GM19239 (cell line): ENCODE data around the gene TPK1.
"Not testable (repeated sequence)": the region's sequence is repeated elsewhere in the genome, so short reads cannot be mapped to it uniquely, and the experiment has no call there.

ENCODE experiments used
- DNase-seq: peaks from one replicate; pipeline ENCODE4 v3.0.0; 2011; ENCODE audit warnings: low spot score; ENCODE audit not compliant: insufficient read length
- FAIRE-seq: peaks from 2 replicates; lab custom pipeline; 2011; peaks lifted over from hg19 to GRCh38; lab: Jason Lieb, UNC

TPK1 gene

DNA sequence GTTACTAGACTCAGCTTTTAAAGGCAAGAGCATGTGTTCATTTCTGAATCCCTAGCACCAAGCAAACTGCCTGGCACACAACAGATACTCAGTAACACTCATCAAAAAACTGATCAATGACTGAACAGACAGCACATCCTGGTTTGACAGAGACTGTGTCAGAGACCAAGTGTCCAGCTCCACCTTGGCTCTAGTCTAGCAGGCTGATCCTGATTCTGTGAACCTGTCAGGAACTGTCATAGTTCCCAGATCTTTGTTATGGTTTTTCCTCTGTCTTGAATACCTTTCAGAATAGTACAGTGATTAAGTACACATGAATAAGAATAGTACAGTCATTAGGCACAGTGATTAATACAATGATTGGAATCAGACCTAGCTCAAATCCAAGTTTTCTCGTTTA is 53.0 kb downstream of the TPK1 start:
- FAIRE-seq (no peak), DNase-seq (no peak)

DNA sequence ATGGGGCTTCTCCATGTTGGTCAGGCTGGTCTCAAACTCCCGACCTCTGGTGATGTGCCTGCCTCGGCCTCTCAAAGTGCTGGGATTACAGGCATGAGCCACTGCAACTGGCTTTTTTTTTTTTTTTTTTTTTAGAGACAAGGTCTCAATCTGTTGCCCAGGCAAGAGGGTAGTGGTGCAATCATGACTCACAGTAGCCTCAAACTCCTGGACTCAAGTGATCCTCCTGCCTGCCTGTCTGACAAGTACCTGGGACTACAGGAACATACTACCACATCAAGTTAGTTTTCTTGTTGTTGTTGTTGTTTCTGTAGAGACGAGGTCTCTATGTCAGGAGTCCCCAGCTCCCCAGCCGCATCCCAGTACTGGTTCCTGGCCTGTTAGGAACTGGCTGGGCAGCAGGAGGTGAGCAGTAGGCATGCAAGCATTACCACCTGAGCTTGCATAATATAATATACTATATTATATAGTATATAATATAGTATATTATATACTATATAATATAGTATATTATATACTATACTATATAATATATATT is 55.7 kb downstream of the TPK1 start:
- FAIRE-seq (no peak), DNase-seq (no peak)

DNA sequence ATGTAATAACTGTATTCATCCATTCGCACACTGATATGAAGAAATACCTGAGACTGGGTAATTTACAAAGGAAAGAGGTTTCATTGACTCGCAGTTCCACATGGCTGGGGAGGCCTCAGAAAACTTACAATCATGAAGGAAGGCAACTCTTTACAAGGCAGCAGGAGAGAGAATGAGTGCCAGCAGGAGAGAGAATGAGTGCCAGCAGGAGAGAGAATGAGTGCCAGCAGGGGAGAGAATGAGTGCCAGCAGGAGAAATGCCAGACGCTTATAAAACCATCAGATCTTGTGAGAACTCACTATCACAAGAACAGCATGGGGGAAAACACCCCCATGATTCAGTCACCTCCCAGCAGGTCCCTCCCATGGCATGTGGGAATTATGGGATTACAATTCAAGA is 58.0 kb downstream of the TPK1 start:
- DNase-seq, FAIRE-seq: not testable (repeated sequence)

DNA sequence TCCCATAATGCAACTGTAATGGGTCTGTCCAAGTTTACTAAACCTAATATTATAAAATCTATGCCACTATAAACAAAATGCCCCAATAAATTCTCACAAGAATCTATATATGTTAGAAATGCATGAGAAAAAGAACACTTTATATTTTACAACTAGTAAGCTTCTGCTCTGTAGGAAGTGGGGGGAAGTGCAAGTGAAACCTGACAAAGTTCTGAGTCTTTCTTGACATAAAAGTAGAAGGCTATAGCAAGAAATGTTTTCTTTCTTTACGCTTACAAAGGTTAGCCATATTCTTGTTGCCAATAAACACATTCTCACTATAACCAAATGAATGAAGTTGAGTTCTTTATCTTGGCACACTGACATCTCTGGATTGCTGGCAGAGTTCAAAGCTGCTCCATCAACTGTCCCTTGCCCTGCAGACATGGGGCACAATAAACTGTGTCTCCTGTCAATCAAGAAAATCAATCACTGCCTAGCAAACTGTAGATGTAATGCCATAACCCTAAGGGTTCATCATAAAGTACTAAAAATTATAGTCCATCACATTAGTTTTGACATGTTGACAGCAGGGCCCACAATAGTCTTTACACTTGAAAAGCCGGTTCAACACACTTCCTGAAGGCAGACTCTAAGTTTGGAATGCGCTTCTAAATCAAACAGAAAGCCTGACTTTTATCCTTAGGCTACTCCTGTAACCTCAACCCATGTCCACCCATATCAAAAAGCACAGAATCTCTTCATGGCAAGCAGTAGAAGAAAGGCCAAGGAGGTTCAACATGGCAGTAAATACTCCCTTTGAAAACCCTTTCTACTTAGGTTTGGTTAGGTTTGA is 58.6 kb downstream of the TPK1 start:
- no peak for FAIRE-seq
- DNase-seq: no peak

DNA sequence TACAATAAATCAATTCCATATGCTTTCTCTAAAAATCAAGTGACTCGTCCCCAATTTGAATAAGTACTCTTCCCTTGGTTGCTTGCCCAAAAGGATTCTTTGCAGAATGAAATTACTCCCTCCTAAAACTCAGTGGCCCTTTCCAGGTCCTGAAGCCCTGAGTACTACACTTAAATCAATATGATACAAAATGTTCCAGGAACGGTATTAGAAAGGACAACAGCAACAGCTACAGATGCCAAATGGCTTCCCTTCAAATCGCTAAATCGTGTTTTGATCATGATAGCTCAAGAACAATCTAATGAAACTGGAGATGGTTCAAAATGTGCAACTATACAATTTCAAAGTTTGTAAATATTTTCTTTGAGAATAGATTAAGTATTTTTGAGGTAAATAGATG is 59.4 kb downstream of the TPK1 start:
- DNase-seq (no peak), FAIRE-seq (no peak)

DNA sequence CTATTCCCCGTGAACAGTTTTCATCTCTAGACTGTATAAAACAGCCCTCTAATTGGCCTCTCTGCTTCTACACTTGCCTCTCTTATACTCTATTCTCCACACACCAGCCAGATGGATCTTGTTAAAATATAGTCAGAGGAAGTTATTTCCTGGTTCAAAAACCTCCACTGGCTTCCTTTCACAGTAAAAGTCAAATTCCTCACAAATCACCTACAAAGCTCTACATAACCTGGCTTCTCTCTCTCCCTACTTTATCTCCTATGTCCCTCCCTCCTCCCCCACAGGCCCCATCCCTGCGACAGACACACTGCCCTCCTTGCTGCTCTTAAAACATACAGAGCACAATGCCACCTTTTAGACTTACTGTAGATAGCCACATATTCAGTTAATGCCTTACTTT is 60.1 kb downstream of the TPK1 start:
- FAIRE-seq (no peak), DNase-seq (no peak)

DNA sequence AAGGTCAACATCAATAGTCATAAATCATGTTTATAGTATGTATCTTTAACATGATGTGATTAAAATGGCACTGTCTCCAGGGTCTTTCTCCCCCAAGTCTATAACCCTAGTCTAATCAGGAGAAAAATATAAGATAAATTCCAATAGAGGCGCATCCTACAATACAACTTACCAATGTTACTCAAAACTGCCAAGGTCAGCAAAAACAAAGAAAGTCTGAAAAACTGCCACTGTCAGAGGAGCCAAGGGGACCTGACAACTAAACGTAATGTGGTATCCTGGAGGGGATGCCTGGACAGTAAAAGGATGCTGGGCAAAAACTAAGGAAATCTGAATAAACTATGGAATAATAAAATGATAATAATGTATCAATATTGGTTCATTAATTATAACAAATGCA is 63.9 kb downstream of the TPK1 start:
- FAIRE-seq (no peak), DNase-seq (no peak)

DNA sequence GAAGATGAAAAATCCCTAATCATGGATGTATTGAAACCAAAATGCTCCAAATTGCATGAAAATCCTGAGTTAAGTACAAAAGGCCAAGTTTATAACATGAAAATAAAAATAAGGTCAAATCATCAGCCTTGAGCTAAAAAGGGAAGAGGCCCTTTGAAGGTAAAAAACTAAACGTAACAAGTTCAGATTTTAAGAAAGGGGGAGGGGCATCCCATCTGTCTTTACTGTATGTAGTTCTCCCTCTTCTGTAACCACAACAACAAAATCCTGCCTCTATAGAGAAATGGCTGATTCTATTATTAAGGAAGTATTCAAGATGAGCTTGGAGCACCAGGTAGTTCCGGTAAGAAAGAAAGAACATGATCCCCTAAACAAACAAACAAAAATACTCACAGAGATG is 64.7 kb downstream of the TPK1 start:
- DNase-seq (no peak), FAIRE-seq (no peak)

DNA sequence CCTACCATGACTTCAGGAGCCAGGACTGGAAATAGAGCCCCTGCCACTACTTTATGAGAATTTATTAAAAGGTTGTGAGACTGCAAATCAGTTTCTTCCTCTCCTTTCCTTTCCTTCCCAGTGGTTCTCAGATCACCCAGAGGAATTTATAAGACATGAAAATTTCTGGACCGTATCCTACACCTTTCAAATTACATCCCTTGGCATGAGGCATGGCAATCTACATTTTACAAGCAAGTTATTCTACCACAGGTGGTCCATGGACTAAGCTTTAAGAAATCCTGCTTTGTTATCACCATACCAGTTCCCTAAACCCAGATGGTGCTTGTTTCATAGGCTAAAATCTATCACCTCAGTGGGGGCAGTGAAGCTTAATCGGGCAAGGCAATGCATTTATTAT is 66.5 kb downstream of the TPK1 start:
- no peak for DNase-seq
- no peak for FAIRE-seq

DNA sequence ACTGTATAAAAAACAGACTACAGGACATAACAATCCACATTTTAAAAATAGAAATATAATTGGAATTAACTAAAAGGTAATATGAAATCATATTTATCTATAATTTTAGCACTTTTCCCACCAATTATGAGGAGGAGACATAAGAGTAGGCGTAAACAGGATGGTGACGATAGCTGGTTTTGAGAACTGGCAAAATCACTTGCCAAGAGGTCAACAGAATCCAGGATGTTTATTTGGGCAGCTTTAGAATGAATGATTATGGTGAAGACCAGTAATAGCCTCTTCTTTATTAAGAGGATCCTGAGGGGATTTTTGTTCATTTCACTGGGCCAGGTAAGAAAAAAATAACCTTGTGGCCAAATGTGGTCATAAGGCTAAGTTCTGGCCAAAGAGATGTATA is 67.2 kb downstream of the TPK1 start:
- DNase-seq (no peak), FAIRE-seq (no peak)

DNA sequence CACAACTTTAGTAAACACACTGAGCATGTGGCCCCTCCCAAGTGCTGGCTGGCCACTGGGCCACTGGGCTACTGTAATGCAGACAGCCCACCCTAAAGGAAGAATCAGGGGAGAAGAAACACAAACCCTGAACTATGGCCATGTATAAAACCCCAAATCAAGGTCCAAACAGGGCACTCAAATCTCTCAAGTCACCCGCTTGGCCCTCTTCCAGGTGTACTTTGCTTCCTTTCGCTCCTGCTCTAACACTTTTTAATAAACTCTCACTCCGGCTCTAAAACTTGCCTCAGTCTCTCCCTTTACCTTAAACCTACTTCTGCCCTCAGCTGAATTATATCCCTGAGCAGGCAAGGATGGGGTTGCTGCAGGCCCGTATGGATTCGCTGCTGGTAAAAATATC is 72.6 kb downstream of the TPK1 start:
- DNase-seq (no peak), FAIRE-seq (no peak)

DNA sequence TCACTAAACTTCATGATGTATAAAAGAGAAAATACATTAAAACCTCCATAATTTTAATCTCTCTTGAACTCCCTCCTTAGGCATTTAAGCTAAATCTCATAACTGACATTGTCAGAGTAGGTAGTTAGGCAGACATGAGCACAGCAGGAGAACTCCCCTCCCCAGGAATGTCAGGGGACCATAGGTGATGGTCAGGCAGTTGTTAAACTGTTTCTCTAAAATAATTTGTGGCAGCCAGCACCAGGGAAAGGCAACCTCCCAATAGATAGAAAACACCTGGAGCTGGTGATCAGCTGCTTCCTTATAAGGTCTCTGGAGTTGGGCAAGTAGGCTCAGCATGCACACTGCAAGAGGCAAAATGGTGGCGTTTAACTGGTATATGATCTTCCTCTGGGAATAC is 73.0 kb downstream of the TPK1 start:
- FAIRE-seq (no peak), DNase-seq (no peak)

DNA sequence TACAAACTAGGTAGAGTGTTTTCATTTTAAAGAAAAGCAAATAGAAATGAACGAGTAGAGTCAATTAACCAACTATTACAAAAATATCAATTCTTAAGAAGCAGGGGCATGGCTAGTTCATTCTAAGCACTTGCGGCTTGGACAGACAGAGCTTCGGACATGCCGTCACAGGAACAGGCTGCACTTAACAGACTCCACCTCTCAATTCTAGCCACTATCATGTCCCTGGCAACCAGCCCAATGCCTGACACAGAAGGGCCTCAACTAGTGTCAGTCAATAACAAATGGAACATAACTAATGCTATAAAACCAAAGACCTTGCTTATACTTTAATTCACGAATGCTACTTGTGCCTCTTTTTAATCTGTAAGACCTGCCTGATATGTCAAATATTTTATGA is 74.4 kb downstream of the TPK1 start:
- DNase-seq: no peak
- no peak for FAIRE-seq

DNA sequence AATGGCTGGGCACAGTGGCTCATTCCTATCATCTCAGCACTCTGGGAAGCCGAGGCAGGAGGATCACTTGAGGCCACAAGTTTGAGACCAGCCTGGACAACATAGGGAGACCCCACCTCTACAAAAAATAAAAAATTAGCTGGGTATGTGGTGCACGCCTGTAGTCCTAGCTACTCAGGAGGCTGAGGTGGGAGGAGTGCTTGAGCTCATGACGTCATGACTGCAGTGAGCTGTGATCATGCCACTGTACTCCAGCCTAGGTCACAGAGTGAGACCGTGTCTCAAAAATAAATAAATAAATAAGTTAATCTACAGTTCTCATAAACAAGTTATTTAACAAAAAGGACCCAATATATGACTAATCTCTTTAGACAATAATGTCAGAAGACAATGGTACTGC is 76.2 kb downstream of the TPK1 start:
- no peak for FAIRE-seq

DNA sequence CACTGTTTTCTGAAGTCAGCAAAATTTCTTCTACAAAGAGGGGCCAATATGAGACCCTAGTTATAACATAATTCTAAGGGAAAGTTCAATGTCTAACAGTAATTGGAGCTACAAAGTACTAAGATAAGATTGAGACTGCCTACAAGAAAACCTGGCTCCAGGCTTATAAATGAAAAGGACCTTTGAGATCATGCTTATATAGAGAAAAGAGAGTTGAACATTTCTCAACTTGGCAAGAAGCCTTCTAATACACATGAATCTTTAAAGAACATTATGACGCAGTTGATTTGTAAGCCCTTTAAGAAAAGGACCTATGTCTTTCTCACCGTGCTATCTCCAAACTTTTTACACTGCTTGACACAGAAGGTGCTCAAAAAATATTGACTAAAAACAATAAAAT is 87.9 kb downstream of the TPK1 start:
- no peak for FAIRE-seq

More for the DNA sequence above, 76.2 kb downstream of the TPK1 start:
- DNase-seq: no peak

DNA sequence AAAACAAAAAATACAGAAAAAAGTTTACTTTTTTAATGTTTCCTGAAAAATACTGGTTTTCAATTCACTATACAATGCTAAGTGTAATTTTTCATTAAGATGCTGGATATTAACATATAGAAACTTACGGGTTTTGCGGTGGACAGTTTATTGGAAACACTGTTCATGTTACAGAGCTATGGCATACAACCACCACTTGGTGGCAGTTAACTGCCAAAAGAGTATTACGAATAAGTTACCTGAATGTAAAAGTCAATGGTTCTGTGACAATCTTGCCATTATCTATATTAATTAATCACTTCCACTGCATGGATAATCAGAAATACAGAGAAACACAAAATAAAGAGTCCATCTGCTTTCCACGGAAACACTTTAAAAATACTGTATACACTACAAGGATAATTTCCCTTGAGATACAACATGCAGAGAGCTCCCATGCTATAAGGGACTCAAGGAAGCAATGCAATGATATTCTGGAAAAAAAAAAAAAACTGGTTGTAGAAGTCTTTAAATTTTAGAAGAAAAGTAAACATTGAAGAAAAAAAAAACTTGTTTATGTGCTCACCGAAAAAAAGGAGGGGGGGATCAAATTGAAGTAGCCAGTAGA is 97.0 kb downstream of the TPK1 start:
- FAIRE-seq: peak; percentile 80
- no peak for DNase-seq

More for the DNA sequence above, 87.9 kb downstream of the TPK1 start:
- DNase-seq: no peak

DNA sequence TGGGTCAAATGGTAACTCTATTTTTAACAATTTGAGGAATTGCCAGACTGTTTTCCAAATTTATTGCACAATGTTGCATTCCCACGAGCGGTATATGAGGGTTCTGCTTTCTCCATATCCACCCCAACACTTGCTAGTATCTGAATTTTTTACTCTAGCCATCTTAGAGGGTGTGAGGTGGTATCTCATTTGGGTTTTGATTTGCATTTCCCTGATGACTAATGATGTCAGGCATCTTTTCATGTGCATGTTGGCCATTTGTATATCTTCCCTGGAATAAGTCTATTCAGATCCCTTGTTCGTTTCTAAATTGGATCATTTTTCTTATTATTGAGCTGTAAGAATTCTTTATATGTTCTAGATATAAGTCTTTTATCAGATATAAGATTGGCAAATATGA is 97.7 kb downstream of the TPK1 start:
- FAIRE-seq: no peak
- no peak for DNase-seq

DNA sequence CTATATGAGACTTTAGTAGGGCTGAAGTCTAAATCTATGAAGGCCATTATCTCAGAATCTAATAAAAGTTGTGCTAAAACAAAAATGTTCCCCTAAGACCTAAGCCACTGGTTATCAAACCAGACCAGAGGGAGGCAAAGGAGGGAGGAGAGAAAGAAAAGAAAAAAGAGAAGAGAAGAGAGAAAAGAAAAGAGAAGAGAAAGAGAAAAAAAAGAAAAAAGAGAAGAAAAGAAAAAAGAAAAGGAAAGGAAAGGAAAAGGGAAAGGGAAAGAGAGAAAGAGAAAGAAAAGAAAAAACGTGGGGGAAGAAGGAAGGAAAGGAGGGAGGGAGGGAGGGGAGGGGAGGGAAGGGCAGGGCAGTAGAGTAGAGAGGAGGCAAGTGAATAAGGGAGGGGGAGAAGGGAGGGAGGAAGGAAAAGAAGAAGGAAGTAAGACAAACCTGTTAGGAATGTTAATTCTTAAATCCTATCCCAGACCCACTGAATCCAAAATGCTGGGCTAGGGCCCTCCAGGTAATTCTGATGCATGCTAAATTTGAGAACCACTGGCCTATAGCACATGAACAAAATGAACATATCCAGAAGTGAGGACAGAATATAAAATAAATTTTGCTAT is 98.9 kb downstream of the TPK1 start:
- no peak for DNase-seq
- no peak for FAIRE-seq

DNA sequence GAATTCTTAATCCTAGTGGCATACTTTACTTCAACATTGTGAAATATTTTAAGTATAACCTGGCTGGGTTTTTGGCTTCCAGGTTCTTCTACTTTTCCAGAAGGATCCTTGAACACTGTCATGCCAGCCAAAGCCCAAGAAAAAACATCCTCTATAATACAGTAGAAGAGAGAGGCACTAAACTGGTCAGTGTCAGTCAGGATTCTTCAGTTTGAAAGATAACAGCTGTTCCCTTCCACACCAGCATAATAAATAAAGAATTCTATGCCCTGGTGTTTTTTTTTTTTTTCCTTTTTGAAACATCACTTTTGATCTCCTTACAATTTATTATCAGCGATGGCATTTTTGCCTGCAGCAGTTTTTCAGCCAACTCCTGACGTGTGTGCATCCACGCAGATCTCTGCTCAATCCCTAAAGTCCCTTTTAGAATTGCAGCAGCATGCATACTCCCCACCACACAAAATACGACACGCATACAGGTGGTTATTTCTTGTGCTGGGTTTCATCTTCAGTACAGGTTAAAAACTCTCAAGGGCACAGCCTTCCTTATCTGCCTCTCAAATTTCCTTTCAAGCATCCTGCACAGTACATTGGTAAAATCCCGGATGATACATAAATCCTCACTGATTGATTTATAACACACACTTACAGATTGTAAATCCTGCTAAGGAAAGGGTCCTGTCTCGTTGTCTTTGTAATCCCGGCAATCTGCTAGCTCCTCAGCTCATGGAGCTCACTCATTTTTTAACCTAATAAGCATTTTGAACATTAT is 100.2 kb downstream of the TPK1 start:
- DNase-seq: no peak
- FAIRE-seq: no peak

DNA sequence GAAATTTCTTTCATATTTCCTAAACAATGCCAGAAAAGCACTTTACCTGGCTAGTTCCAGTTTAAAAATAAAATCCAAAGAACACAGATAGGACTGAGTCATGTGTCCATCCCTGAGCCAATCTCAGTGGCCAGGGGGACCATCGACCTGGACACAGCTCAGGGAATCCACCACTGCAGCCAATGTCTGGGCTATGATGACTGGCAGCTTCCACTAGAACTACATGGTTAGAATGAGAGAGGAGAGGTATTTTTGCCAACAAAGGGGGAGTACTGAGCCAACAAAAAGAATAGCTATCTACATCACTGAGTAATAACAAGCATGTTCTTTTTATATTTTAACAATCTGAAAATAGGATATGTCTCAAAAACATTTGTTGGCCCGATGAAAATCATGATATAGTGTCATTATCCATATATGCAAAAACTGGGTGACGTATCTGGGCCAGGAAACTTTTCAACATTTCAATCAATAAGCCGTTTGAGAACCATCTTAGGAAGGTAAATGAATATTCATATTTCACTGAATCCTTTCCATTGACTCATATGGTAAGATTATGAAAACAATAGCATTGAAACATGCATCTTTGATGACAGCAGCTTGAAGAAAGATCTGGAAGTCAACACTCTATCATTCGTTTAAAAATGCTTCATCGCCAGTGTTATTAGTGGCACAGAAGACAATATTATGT is 104.0 kb downstream of the TPK1 start:
- DNase-seq (no peak), FAIRE-seq (peak; percentile 4)
